HEK293T (cell line): ENCODE data around the gene ZMIZ2.

Source experiments
- ARNT ChIP-seq: fragments of 450-650 bp; IDR thresholded peaks from 2 replicates; pipeline ENCODE4 v1.6.1; 2017; ENCODE audit warnings: mild to moderate bottlenecking
- BHLHE40 ChIP-seq: fragments of 450-650 bp; IDR thresholded peaks from 2 replicates; pipeline ENCODE4 v1.6.1; 2016; ENCODE audit warnings: mild to moderate bottlenecking, moderate library complexity, borderline replicate concordance
- CTBP1 ChIP-seq: fragments of 450-650 bp; IDR thresholded peaks from 2 replicates; pipeline ENCODE4 v1.6.1; 2016; ENCODE audit warnings: borderline replicate concordance
- FOXA1 ChIP-seq: fragments of 450-650 bp; IDR thresholded peaks from 2 replicates; pipeline ENCODE4 v1.6.1; 2016; ENCODE audit warnings: mild to moderate bottlenecking
- FOXM1 ChIP-seq: fragments of 450-650 bp; IDR thresholded peaks from 2 replicates; pipeline ENCODE4 v1.6.1; 2017; ENCODE audit warnings: mild to moderate bottlenecking, borderline replicate concordance
- LEF1 ChIP-seq: fragments of 450-650 bp; IDR thresholded peaks from 2 replicates; pipeline ENCODE4 v1.6.1; 2017; ENCODE audit warnings: mild to moderate bottlenecking, borderline replicate concordance
- NFRKB ChIP-seq: fragments of 450-650 bp; IDR thresholded peaks from 2 replicates; pipeline ENCODE4 v1.6.1; 2016; ENCODE audit warnings: mild to moderate bottlenecking, moderate library complexity
- SP1 ChIP-seq: fragments of 450-650 bp; IDR thresholded peaks from 2 replicates; pipeline ENCODE4 v1.6.1; 2017
- SUZ12 ChIP-seq: fragments of 450-650 bp; IDR thresholded peaks from 2 replicates; pipeline ENCODE4 v1.6.1; 2016; ENCODE audit warnings: mild to moderate bottlenecking
- TARDBP ChIP-seq: fragments of 450-650 bp; IDR thresholded peaks from 2 replicates; pipeline ENCODE4 v1.6.1; 2016
- ZNF384 ChIP-seq: fragments of 450-650 bp; IDR thresholded peaks from 2 replicates; pipeline ENCODE4 v1.6.1; 2016
- TF ChIP-seq, protein P1 (sequence below): fragments of 450-650 bp; IDR thresholded peaks from 2 replicates; pipeline ENCODE4 v1.6.1; 2016

DNA sequence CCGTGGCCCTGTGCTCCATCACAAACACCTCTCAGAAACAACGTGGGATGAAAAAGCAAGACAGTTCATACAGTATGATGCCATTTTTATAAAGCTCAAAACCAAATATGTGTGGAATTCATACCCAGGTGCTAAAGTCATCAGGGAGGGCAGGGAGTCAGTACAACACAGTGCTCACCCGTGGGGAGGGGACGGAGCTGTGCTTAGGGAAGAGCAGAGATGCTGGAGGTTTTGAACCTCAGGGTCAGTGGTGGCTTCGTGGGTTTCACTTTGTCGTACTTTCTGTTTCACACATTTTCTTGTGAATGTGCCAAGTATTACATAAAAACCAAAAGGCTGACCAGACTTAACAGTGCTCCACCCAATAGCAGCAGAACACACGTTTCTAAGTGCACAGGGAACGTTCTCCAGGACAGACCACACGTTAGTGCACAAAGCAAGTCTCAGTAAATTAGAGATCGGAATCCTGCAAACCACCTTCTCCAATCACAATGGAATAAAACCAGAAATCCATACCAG is 21.2 kb downstream of the ZMIZ2 start:
- TF ChIP-seq, protein P1, sequence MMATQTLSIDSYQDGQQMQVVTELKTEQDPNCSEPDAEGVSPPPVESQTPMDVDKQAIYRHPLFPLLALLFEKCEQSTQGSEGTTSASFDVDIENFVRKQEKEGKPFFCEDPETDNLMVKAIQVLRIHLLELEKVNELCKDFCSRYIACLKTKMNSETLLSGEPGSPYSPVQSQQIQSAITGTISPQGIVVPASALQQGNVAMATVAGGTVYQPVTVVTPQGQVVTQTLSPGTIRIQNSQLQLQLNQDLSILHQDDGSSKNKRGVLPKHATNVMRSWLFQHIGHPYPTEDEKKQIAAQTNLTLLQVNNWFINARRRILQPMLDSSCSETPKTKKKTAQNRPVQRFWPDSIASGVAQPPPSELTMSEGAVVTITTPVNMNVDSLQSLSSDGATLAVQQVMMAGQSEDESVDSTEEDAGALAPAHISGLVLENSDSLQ: no peak
- TF ChIP-seq ARNT (no peak), NFRKB (no peak), SP1 (no peak), FOXM1 (no peak), BHLHE40 (no peak), CTBP1 (no peak), TARDBP (no peak), ZNF384 (no peak), FOXA1 (no peak), LEF1 (no peak), SUZ12 (no peak)
